HepG2 (cell line): ENCODE measurements around the gene CD37. TPM values are rescaled to one million over a fixed set of nuclear protein-coding genes. Genes with fewer than 3 reads are reported as not detected.
A peak's percentile ranks its signal among the peaks of the same experiment; 100 is the strongest.

Experiments
- ATAC-seq: fragments of 200-7000 bp; cut with Tn5 transposase; 3 replicates; pipeline ENCODE4 v1.9.1; 2020; ENCODE audit warnings: mild to moderate bottlenecking, moderate library complexity
- BruUV-seq: library from RNA; stranded (reverse); fragments of 400-500 nt; replicated peaks from 2 replicates; lab custom pipeline; 2021; lab: Mats Ljungman, UMichigan
- CTCF ChIA-PET: fragments of 300-600 bp; formaldehyde crosslinking; extraction: SDS; loops from one replicate; lab custom pipeline; 2021; ENCODE audit warnings: low total read pairs, inconsistent platforms, low intra/inter-chr PET ratio; lab: Yijun Ruan, JAX
- POLR2A ChIA-PET: fragments of 350-600 bp; sonication (Branson Sonifier 250); formaldehyde crosslinking; loops from one replicate; lab custom pipeline; 2020; ENCODE audit warnings: antibody characterized with exemption, inconsistent platforms; lab: Yijun Ruan, JAX
- DNase-seq: peaks from one replicate; pipeline ENCODE4 v3.0.0-alpha.2; 2015; ENCODE audit warnings: low spot score
- FAIRE-seq: peaks from 3 replicates; lab custom pipeline; 2011; peaks lifted over from hg19 to GRCh38; lab: Jason Lieb, UNC
- H2AFZ ChIP-seq: one replicate; pipeline ENCODE4 v1.6.1; 2011; ENCODE audit warnings: low read length, inconsistent platforms
- H3K27ac ChIP-seq: fragments of 300-600 bp; 3 replicates; pipeline ENCODE4 v1.8.0; 2011; ENCODE audit warnings: mixed run types, mild to moderate bottlenecking, mixed read lengths, low read length, inconsistent platforms; ENCODE audit not compliant: insufficient read depth; ENCODE audit errors: extremely low read length
- H3K27me3 ChIP-seq, 2 experiments: fragments of 200-600 bp in 1 of 2; 2 replicates in 1 of 2; 3 replicates in 1 of 2; pipeline versions ENCODE4 v1.6.0 to v1.8.0; 2011; ENCODE audit warnings: low read length in 2 of 2, mild to moderate bottlenecking in 2 of 2, moderate library complexity in 2 of 2, inconsistent platforms in 1 of 2; ENCODE audit not compliant: insufficient read depth in 2 of 2, control insufficient read depth in 1 of 2
- H3K36me3 ChIP-seq, 2 experiments: fragments of 200-600 bp in 1 of 2; replicated peaks in 1 of 2; 2 replicates in 1 of 2; 3 replicates in 1 of 2; pipeline versions ENCODE4 v1.5.1 to v1.8.0; 2011; ENCODE audit warnings: low read length in 2 of 2, inconsistent platforms in 1 of 2; ENCODE audit not compliant: insufficient read depth in 2 of 2, control insufficient read depth in 1 of 2
- H3K4me1 ChIP-seq: 2 replicates; pipeline ENCODE4 v1.5.1; 2012; ENCODE audit warnings: low read length, inconsistent platforms; ENCODE audit not compliant: insufficient read depth
- H3K4me2 ChIP-seq: 2 replicates; pipeline ENCODE4 v1.6.0; 2011; ENCODE audit warnings: low read depth, low read length, inconsistent platforms
- H3K4me3 ChIP-seq, 3 experiments: fragments of 200-600 bp in 1 of 3; sonication (generic), shearing (Covaris generic) in 1 of 3; replicated peaks in 1 of 3; 2 replicates each; pipeline ENCODE4 v1.5.1; 2011 to 2016; ENCODE audit warnings: low read length in 3 of 3, inconsistent platforms in 2 of 3, low read depth in 2 of 3, mild to moderate bottlenecking in 2 of 3, control low read depth in 1 of 3, mixed read lengths in 1 of 3; ENCODE audit not compliant: insufficient read depth in 1 of 3
- H3K79me2 ChIP-seq: one replicate; pipeline ENCODE4 v1.6.1; 2011; ENCODE audit warnings: low read length, inconsistent platforms; ENCODE audit not compliant: insufficient read depth
- H3K9ac ChIP-seq: 2 replicates; pipeline ENCODE4 v1.6.0; 2011; ENCODE audit warnings: mild to moderate bottlenecking, low read depth, low read length, inconsistent platforms; ENCODE audit not compliant: insufficient read depth
- H3K9me3 ChIP-seq: 2 replicates; pipeline ENCODE4 v1.5.1; 2012; ENCODE audit warnings: mild to moderate bottlenecking, low read length
- H4K20me1 ChIP-seq: 2 replicates; pipeline ENCODE4 v1.6.0; 2011; ENCODE audit warnings: inconsistent platforms, mild to moderate bottlenecking, low read length, moderate library complexity; ENCODE audit not compliant: insufficient read depth
- ARNT ChIP-seq: fragments of 450-650 bp; IDR thresholded peaks from 2 replicates; pipeline ENCODE4 v1.6.1; 2017
- CAMTA2 ChIP-seq: sonication (generic); formaldehyde crosslinking; IDR thresholded peaks from 2 replicates; pipeline ENCODE4 v1.4.0; 2020; ENCODE audit warnings: mild to moderate bottlenecking, missing genetic modification reagents, borderline replicate concordance
- ELF3 ChIP-seq: IDR thresholded peaks from 2 replicates; pipeline ENCODE4 v1.6.1; 2016; ENCODE audit warnings: missing genetic modification reagents, missing compliant biosample characterization
- GRHL1 ChIP-seq: sonication (generic); formaldehyde crosslinking; conservative IDR thresholded peaks from 2 replicates; pipeline ENCODE4 v1.8.0; 2022; ENCODE audit warnings: missing genetic modification reagents
- KDM5A ChIP-seq: fragments of 200-600 bp; sonication (generic); IDR thresholded peaks from 2 replicates; pipeline ENCODE4 v1.7.0; 2018; ENCODE audit warnings: antibody characterized with exemption, mild to moderate bottlenecking, low read length, borderline replicate concordance
- MATR3 ChIP-seq: sonication (generic); formaldehyde crosslinking; IDR thresholded peaks from 2 replicates; pipeline ENCODE4 v1.4.0; 2020; ENCODE audit warnings: missing genetic modification reagents
- NR1H2 ChIP-seq: sonication (generic); formaldehyde crosslinking; IDR thresholded peaks from 2 replicates; pipeline ENCODE4 v1.8.1; 2022; ENCODE audit warnings: low read depth, missing genetic modification reagents, borderline replicate concordance
- NR2F6 ChIP-seq, 2 experiments: IDR thresholded peaks; 2 replicates each; pipeline ENCODE4 v1.6.1; 2016; ENCODE audit warnings: antibody characterized with exemption in 1 of 2, mild to moderate bottlenecking in 1 of 2
- RARA ChIP-seq: IDR thresholded peaks from 2 replicates; pipeline ENCODE4 v1.6.1; 2016; ENCODE audit warnings: missing genetic modification reagents, missing compliant biosample characterization
- STAT5B ChIP-seq: sonication (generic); formaldehyde crosslinking; IDR thresholded peaks from 2 replicates; pipeline ENCODE4 v1.4.0; 2020; ENCODE audit warnings: missing genetic modification reagents
- TFAP4 ChIP-seq: sonication (generic); IDR thresholded peaks from 2 replicates; pipeline ENCODE4 v1.6.1; 2016; ENCODE audit warnings: low read depth, borderline replicate concordance
- TMF1 ChIP-seq: sonication (generic); formaldehyde crosslinking; IDR thresholded peaks from 2 replicates; pipeline ENCODE4 v1.8.1; 2022; ENCODE audit warnings: low read depth, missing genetic modification reagents
- ZBTB1 ChIP-seq: sonication (generic); formaldehyde crosslinking; IDR thresholded peaks from 2 replicates; pipeline ENCODE4 v1.4.0; 2020; ENCODE audit warnings: missing genetic modification reagents, borderline replicate concordance
- ZBTB7A ChIP-seq: sonication (generic); formaldehyde crosslinking; IDR thresholded peaks from 2 replicates; pipeline ENCODE4 v1.8.0; 2022; ENCODE audit warnings: mild to moderate bottlenecking, missing genetic modification reagents
- ZNF235 ChIP-seq: sonication (generic); formaldehyde crosslinking; IDR thresholded peaks from 2 replicates; pipeline ENCODE4 v1.8.1; 2023; ENCODE audit warnings: mild to moderate bottlenecking, missing genetic modification reagents, borderline replicate concordance
- ZNF292 ChIP-seq: sonication (generic); formaldehyde crosslinking; IDR thresholded peaks from 2 replicates; pipeline ENCODE4 v1.8.1; 2022; ENCODE audit warnings: mild to moderate bottlenecking, low read depth, missing genetic modification reagents, borderline replicate concordance
- WGBS: methylation state at CpG from one replicate; pipeline ENCODE4 v1.1.6; 2017; ENCODE audit warnings: low lambda C conversion rate; 5-methylcytosine and 5-hydroxymethylcytosine counted together
- in situ Hi-C: cut with HindIII; loops from 2 replicates; pipeline ENCODE4 v1.10.0; 2017; ENCODE audit warnings: low pct_unique_long_range_greater_than_20kb; ENCODE audit not compliant: extremely low pct_ligation_motif_present
- intact Hi-C: fragments of 100-400 bp; cut with micrococcal nuclease; formaldehyde crosslinking; loops from one replicate; pipeline ENCODE4 v1.10.0; 2022; ENCODE audit not compliant: unreplicated experiment
- polyA plus RNA-seq, 8 experiments: library from polyadenylated mRNA; depleted of rRNA in 3 of 8; stranded (reverse) in 7 of 8; unstranded in 1 of 8; fragments of >200 nt; fragmentation: Illumina TruSeq in 4 of 8; extraction: Trizol in 4 of 8; gene quantifications; 2 replicates each; pipeline versions ENCODE4 v1.2.1 to v1.2.3, GENCODE V29; 2011 to 2016; ENCODE audit warnings: low read depth in 4 of 8, missing spikeins in 1 of 8, mixed read lengths in 1 of 8; ENCODE audit not compliant: insufficient read depth in 1 of 8
- total RNA-seq, 5 experiments: library from RNA; depleted of rRNA; stranded (reverse); fragments of >200 nt; fragmentation: Illumina TruSeq; extraction: Trizol; gene quantifications; 2 replicates each; pipeline ENCODE4 v1.2.3, GENCODE V29; 2016; ENCODE audit warnings: low read depth in 1 of 5

The CD37 gene
- total and polyA plus RNA-seq, 2 of the 13 experiments (the other 11 are each of a cell fraction or from before 2014, with no cell fraction given): not detected

- peak overlapping the region; percentile 14; the same call in 1 of the 2 replicates for H3K9ac ChIP-seq
- TF ChIP-seq RARA (CRISPR knock-in tag): peak; percentile 71
- TF ChIP-seq ARNT: no peak
- no peak for TF ChIP-seq CAMTA2 (CRISPR knock-in tag)
- TF ChIP-seq NR2F6 (IDR thresholded peaks at IDR 0.05): peak; percentile 45; the same call in 1 of the 2 replicates
- TF ChIP-seq NR2F6 (CRISPR knock-in tag; IDR thresholded peaks at IDR 0.05): no peak
- 0 out of 2 replicates have a peak, but pooled peaks have one; percentile 23 for TF ChIP-seq ELF3 (CRISPR knock-in tag)
- ChIA-PET CTCF (no interaction called here), POLR2A (no interaction called here)
- peaks cover 22% of the 10 kb centered on the region for H3K4me1 ChIP-seq
- in situ Hi-C loops: no loop called here
- H3K4me3 ChIP-seq: no peak overlapping the region
- ATAC-seq (no peak; the same call in 2 of the 3 replicates), DNase-seq (no peak), FAIRE-seq (no peak)
- no peak overlapping the region for H2AFZ ChIP-seq
- intact Hi-C loops: no loop called here
- H4K20me1 ChIP-seq: no peaks in the 10 kb centered on the region
- 0 out of 2 replicates have a peak overlapping the region, but pooled peaks have one; percentile 6 for H3K4me2 ChIP-seq
- no peak overlapping the region for H3K27ac ChIP-seq
- no TSS peak for BruUV-seq
- H3K79me2 ChIP-seq: no peaks in the 10 kb centered on the region
- no peaks in the 10 kb centered on the region for H3K27me3 ChIP-seq
- no peaks in the 10 kb centered on the region for H3K9me3 ChIP-seq
- peaks cover 1 to 4% of the 10 kb centered on the region in 2 experiments; a peak in 1 of 5 replicates for H3K36me3 ChIP-seq
- 63% methylated on average over 7 of the region's 7 CpGs for WGBS
Observed at GRCh38 chr19:49356382-49356781, 21.2 kb downstream of the CD37 start.

GRCh38 chr19:49357186-49357585 is 22.0 kb downstream of the CD37 start:
- intact Hi-C loops (no loop called here), in situ Hi-C loops (no loop called here)
- no peak overlapping the region for H3K4me3 ChIP-seq
- no peaks in the 10 kb centered on the region for H3K79me2 ChIP-seq
- no peaks in the 10 kb centered on the region for H3K9me3 ChIP-seq
- H3K9ac ChIP-seq: no peak overlapping the region
- H3K27ac ChIP-seq: no peak overlapping the region
- 86% methylated on average over 9 of the region's 9 CpGs for WGBS
- ChIA-PET POLR2A (no interaction called here), CTCF (no interaction called here)
- no TSS peak for BruUV-seq
- H4K20me1 ChIP-seq: no peaks in the 10 kb centered on the region
- no peak for ATAC-seq
- peaks cover 1 to 4% of the 10 kb centered on the region in 2 experiments; a peak in 1 of 5 replicates for H3K36me3 ChIP-seq
- no peak overlapping the region for H3K4me2 ChIP-seq
- no peaks in the 10 kb centered on the region for H3K27me3 ChIP-seq
- DNase-seq: no peak
- H2AFZ ChIP-seq: no peak overlapping the region
- H3K4me1 ChIP-seq: peaks cover 22% of the 10 kb centered on the region
- no peak for FAIRE-seq
- TF ChIP-seq ARNT: no peak
- TF ChIP-seq NR1H2 (CRISPR knock-in tag): no peak
- TF ChIP-seq ZBTB1 (CRISPR knock-in tag): no peak
- TF ChIP-seq ZNF292 (CRISPR knock-in tag): no peak
- TF ChIP-seq ZBTB7A (CRISPR knock-in tag): no peak
- no peak for TF ChIP-seq TMF1 (CRISPR knock-in tag)
- no peak for TF ChIP-seq ELF3 (CRISPR knock-in tag)
- TF ChIP-seq TFAP4: no peak
- no peak for TF ChIP-seq STAT5B
- TF ChIP-seq GRHL1 (CRISPR knock-in tag): no peak
- TF ChIP-seq MATR3: no peak
- TF ChIP-seq KDM5A: no peak
- no peak for TF ChIP-seq ZNF235
